Measurements from ENCODE around the gene DHCR24.

DNA sequence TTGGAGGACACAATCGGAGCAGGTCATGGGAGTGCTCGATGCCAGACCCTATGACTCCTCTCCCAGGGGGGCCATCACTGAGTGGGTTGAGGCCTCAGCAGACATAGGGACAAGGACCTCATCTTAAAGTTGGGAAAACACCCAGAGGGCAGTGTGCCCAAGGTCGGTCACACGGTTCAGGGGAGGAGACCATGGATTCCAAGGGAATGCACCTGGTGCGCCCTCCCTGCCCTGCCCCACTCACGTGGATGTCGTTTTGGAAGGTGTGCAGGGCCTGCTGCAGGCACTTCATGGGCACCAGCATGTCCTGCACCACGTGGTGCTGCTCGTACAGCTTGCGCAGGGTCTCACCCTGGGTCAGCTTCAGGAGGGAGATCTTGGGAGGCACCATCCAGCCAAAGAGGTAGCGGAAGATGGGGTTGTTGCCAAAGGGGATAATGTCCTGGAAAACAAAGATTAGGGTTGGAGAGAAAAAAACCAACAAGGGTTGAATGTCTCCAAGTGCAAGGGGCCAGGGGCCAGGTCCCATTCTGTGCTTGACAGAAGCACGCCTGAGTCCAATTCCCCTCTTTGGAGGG is 33.1 kb downstream of the DHCR24 start:
- TF ChIP-seq POLR2AphosphoS5 (IDR thresholded peaks at IDR 0.05; ENCODE audit: borderline replicate concordance, low read depth, low read length): no peak
- TF ChIP-seq EZH2 (IDR thresholded peaks at IDR 0.05): no peak
- no peak for TF ChIP-seq FOXP2 (optimal IDR thresholded peaks at IDR 0.05; ENCODE audit: control extremely low read depth, extremely low read length, insufficient read depth)

All from SK-N-MC (cell line).